Epithelial cell of esophagus (primary cell): ENCODE data around the gene XIRP2.

Experiments used
- DNase-seq: peaks from one replicate; pipeline ENCODE4 v3.0.0; 2010; ENCODE audit warnings: low read depth
- H3K4me3 ChIP-seq: 2 replicates; pipeline ENCODE4 v1.5.1; 2011; ENCODE audit warnings: mild to moderate bottlenecking, low read length, control low read depth
- TF ChIP-seq, protein P1 (sequence below): IDR thresholded peaks from 2 replicates; pipeline ENCODE4 v1.5.1; 2011; ENCODE audit warnings: low read depth, mild to moderate bottlenecking, low read length, control low read depth, inconsistent platforms; ENCODE audit not compliant: insufficient read depth; ENCODE audit errors: missing control alignments

The XIRP2 gene

DNA sequence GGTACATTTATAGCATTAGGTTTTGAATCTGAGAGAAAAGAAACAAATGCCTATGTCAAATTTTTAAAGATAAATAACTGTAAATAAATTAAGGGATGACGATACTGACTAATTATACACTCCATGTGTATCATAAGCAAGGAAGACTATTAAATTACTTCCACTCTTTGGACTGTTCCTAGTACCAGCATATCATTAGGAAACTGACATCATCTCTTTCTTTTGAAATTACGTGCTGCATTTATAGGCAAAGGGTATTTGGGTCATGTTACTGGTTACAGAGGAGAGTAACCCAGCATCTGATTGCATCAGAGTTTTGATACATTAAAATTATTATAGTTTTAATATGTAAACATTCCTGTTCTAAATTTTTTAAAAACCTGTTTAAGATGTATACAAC is 309.7 kb downstream of the XIRP2 start:
- no peak overlapping the region for H3K4me3 ChIP-seq
- no peak for DNase-seq
- TF ChIP-seq, protein P1, sequence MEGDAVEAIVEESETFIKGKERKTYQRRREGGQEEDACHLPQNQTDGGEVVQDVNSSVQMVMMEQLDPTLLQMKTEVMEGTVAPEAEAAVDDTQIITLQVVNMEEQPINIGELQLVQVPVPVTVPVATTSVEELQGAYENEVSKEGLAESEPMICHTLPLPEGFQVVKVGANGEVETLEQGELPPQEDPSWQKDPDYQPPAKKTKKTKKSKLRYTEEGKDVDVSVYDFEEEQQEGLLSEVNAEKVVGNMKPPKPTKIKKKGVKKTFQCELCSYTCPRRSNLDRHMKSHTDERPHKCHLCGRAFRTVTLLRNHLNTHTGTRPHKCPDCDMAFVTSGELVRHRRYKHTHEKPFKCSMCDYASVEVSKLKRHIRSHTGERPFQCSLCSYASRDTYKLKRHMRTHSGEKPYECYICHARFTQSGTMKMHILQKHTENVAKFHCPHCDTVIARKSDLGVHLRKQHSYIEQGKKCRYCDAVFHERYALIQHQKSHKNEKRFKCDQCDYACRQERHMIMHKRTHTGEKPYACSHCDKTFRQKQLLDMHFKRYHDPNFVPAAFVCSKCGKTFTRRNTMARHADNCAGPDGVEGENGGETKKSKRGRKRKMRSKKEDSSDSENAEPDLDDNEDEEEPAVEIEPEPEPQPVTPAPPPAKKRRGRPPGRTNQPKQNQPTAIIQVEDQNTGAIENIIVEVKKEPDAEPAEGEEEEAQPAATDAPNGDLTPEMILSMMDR = no peak

DNA sequence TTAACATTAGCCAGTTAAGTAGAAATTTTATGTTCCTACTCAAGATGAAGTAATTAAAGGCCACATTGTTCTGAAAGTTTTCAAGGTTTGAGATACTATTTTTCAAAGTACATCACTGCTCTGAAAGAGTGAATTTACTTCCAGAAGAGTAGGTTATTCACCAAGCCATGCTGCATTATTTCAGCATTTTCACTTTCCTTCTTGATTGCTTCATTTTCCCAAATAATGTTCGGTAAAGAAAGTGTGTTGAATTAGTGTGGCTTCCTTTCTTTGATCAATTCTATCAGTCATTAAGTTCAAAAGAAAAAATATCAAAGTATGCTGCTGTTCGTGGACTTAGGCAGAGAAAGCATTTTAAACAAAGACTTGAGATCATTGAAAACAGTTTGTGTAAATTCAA is 310.3 kb downstream of the XIRP2 start:
- DNase-seq = no peak
- no peak overlapping the region for H3K4me3 ChIP-seq
- TF ChIP-seq, protein P1 = no peak

DNA sequence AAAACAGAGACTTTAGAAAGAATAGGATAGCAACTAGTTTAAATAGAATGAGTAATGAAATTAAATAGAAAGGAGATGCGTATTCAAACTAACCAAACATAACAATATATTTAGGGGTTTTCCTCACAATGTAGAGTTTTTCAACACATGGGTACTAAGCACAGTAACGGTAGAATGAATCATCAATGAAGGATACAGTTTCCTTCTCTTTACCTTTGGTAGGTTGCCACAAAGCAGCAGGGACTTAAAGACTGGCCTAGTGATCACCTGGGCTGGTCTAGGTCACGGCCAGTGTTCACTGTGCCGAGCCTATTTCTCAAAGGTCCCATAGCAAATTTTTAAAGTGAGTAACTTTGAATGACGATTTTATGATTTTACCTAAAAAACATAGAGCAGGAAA is 311.7 kb downstream of the XIRP2 start:
- TF ChIP-seq, protein P1 = no peak
- H3K4me3 ChIP-seq = no peak overlapping the region
- DNase-seq = no peak

DNA sequence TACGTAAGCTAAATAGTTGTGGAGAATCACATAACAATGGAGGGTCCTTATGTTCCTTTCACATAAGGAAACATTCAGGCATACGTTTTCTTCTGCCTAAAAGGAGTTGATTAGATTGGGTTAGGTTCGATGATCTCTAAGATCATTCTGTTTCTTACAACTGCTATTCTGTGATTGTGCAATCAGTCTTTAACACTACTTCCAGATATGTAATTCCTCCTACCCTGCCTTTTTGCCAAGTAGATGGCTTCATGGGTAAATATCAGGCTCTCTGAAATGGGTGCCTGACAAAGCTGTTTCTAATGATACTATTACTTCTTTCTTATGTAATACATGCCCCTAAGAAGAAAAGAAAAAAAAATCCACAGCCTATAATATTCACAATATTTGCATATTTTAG is 321.5 kb downstream of the XIRP2 start:
- H3K4me3 ChIP-seq = no peak overlapping the region
- no peak for DNase-seq
- TF ChIP-seq, protein P1 = no peak

DNA sequence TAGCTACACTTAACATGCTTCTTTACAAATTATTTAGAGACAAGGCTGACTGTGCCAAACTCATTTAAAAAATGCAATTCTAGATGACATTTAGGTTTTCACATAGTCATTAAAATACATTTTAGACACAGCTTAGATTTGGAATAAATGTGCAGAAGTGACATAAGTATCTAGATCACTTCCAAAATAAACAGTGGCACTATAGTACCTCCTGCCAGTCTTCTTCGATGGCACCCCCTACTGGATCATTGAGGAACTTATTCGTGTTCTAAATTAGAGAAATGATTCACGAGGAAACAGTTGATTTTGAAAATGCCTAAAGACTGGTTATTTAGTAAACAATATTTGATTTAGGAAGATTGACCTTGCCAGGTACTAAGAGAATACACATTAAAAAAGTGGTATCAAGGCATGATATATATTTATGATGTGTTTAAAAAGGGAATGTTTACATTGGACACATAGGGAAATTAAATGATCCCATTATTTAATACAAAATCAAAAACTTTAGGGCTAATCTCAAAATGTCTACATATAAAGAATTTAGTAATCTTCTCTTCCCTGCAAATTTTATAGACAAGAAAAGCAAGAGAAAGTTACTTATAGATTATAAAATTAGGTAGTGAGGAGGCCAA is 323.9 kb downstream of the XIRP2 start:
- no peak overlapping the region for H3K4me3 ChIP-seq
- peak; percentile 66 for DNase-seq
- TF ChIP-seq, protein P1 = peak; percentile 79

DNA sequence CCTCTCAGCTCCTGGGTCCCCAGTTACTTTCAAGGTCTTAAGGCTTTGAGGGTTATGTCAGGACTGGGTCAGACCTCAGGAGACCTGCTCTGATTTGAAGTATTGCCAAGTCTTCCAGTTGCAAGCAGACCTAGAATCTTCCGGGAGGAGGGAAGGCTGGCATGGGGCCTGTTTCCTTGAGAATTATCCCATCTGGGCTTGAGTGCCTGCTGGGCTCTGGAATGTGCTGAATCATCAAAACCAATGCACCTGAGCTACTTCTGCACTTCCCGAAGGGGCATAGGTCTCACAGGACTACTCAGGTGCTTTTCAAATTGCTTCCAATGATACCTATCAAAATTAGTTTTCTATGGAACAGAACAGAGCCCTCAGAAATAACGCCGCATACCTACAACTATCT is 327.3 kb downstream of the XIRP2 start:
- no peak for DNase-seq
- TF ChIP-seq, protein P1 = no peak
- no peak overlapping the region for H3K4me3 ChIP-seq

DNA sequence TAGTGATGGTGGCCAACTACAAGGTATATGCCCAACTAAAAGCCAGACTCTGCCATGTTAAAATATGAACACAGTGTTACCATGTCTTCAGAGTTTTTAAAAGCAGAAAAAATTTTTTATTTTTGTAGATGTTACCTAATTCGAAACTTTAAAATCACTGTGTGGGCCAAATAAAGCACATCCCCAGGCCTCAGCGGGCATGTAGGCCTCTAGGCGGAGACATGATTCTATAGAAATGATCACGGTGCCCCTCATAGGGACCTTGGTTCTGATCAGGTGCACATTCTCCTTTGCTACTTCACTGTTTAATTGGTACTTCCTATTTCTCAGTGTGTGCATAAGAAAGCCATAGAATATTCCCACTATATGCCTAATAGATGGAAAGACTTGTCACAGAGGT is 349.2 kb downstream of the XIRP2 start:
- DNase-seq = no peak
- H3K4me3 ChIP-seq = no peak overlapping the region
- TF ChIP-seq, protein P1 = no peak
